HepG2 (cell line): ENCODE results near the gene GPS1. TPM values are rescaled to one million over a fixed set of nuclear protein-coding genes. Genes with fewer than 3 reads are reported as not detected.
A peak's percentile ranks its signal among the peaks of the same experiment; 100 is the strongest.

Experiments used
- ATAC-seq: fragments of 200-7000 bp; cut with Tn5 transposase; 3 replicates; pipeline ENCODE4 v1.9.1; 2020; ENCODE audit warnings: mild to moderate bottlenecking, moderate library complexity
- Bru-seq: library from RNA; stranded (reverse); fragments of 400-500 nt; gene quantifications from one replicate; lab custom pipeline; 2021; lab: Mats Ljungman, UMichigan
- BruChase-seq, 2 experiments: library from RNA; stranded (reverse); fragments of 400-500 nt; gene quantifications; one replicate each; lab custom pipeline; 2021; lab: Mats Ljungman, UMichigan
- BruUV-seq: library from RNA; stranded (reverse); fragments of 400-500 nt; replicated peaks from 2 replicates; lab custom pipeline; 2021; lab: Mats Ljungman, UMichigan
- CTCF ChIA-PET: fragments of 300-600 bp; formaldehyde crosslinking; extraction: SDS; loops from one replicate; lab custom pipeline; 2021; ENCODE audit warnings: low total read pairs, inconsistent platforms, low intra/inter-chr PET ratio; lab: Yijun Ruan, JAX
- POLR2A ChIA-PET: fragments of 350-600 bp; sonication (Branson Sonifier 250); formaldehyde crosslinking; loops from one replicate; lab custom pipeline; 2020; ENCODE audit warnings: antibody characterized with exemption, inconsistent platforms; lab: Yijun Ruan, JAX
- DNase-seq: peaks from one replicate; pipeline ENCODE4 v3.0.0-alpha.2; 2015; ENCODE audit warnings: low spot score
- FAIRE-seq: peaks from 3 replicates; lab custom pipeline; 2011; peaks lifted over from hg19 to GRCh38; lab: Jason Lieb, UNC
- H2AFZ ChIP-seq: one replicate; pipeline ENCODE4 v1.6.1; 2011; ENCODE audit warnings: low read length, inconsistent platforms
- H3K27ac ChIP-seq: fragments of 300-600 bp; 3 replicates; pipeline ENCODE4 v1.8.0; 2011; ENCODE audit warnings: mixed run types, mild to moderate bottlenecking, mixed read lengths, low read length, inconsistent platforms; ENCODE audit not compliant: insufficient read depth; ENCODE audit errors: extremely low read length
- H3K27me3 ChIP-seq, 2 experiments: fragments of 200-600 bp in 1 of 2; 2 replicates in 1 of 2; 3 replicates in 1 of 2; pipeline versions ENCODE4 v1.6.0 to v1.8.0; 2011; ENCODE audit warnings: low read length in 2 of 2, mild to moderate bottlenecking in 2 of 2, moderate library complexity in 2 of 2, inconsistent platforms in 1 of 2; ENCODE audit not compliant: insufficient read depth in 2 of 2, control insufficient read depth in 1 of 2
- H3K36me3 ChIP-seq, 2 experiments: fragments of 200-600 bp in 1 of 2; replicated peaks in 1 of 2; 2 replicates in 1 of 2; 3 replicates in 1 of 2; pipeline versions ENCODE4 v1.5.1 to v1.8.0; 2011; ENCODE audit warnings: low read length in 2 of 2, inconsistent platforms in 1 of 2; ENCODE audit not compliant: insufficient read depth in 2 of 2, control insufficient read depth in 1 of 2
- H3K4me1 ChIP-seq: 2 replicates; pipeline ENCODE4 v1.5.1; 2012; ENCODE audit warnings: low read length, inconsistent platforms; ENCODE audit not compliant: insufficient read depth
- H3K4me2 ChIP-seq: 2 replicates; pipeline ENCODE4 v1.6.0; 2011; ENCODE audit warnings: low read depth, low read length, inconsistent platforms
- H3K4me3 ChIP-seq, 3 experiments: fragments of 200-600 bp in 1 of 3; sonication (generic), shearing (Covaris generic) in 1 of 3; replicated peaks in 1 of 3; 2 replicates each; pipeline ENCODE4 v1.5.1; 2011 to 2016; ENCODE audit warnings: low read length in 3 of 3, inconsistent platforms in 2 of 3, low read depth in 2 of 3, mild to moderate bottlenecking in 2 of 3, control low read depth in 1 of 3, mixed read lengths in 1 of 3; ENCODE audit not compliant: insufficient read depth in 1 of 3
- H3K79me2 ChIP-seq: one replicate; pipeline ENCODE4 v1.6.1; 2011; ENCODE audit warnings: low read length, inconsistent platforms; ENCODE audit not compliant: insufficient read depth
- H3K9ac ChIP-seq: 2 replicates; pipeline ENCODE4 v1.6.0; 2011; ENCODE audit warnings: mild to moderate bottlenecking, low read depth, low read length, inconsistent platforms; ENCODE audit not compliant: insufficient read depth
- H3K9me3 ChIP-seq: 2 replicates; pipeline ENCODE4 v1.5.1; 2012; ENCODE audit warnings: mild to moderate bottlenecking, low read length
- H4K20me1 ChIP-seq: 2 replicates; pipeline ENCODE4 v1.6.0; 2011; ENCODE audit warnings: inconsistent platforms, mild to moderate bottlenecking, low read length, moderate library complexity; ENCODE audit not compliant: insufficient read depth
- DPF2 ChIP-seq: sonication (generic); formaldehyde crosslinking; IDR thresholded peaks from 2 replicates; pipeline ENCODE4 v1.4.0; 2020; ENCODE audit warnings: mild to moderate bottlenecking, low read depth, missing genetic modification reagents, borderline replicate concordance
- DRAP1 ChIP-seq: IDR thresholded peaks from 2 replicates; pipeline ENCODE4 v1.6.1; 2016; ENCODE audit warnings: missing genetic modification reagents, missing compliant biosample characterization
- HCFC1 ChIP-seq: fragments of 150-350 bp; IDR thresholded peaks from 2 replicates; pipeline ENCODE4 v1.6.1; 2014; ENCODE audit warnings: low read depth, low read length
- MAZ ChIP-seq, 2 experiments: sonication (generic) in 1 of 2; formaldehyde crosslinking in 1 of 2; IDR thresholded peaks; 2 replicates each; pipeline versions ENCODE4 v1.5.0 to v1.6.1; 2012 to 2020; ENCODE audit warnings: low read depth in 2 of 2, mild to moderate bottlenecking in 2 of 2, borderline replicate concordance in 1 of 2, improper control_type of control experiment in 1 of 2, low read length in 1 of 2, missing genetic modification reagents in 1 of 2, moderate library complexity in 1 of 2
- PTBP1 ChIP-seq: fragments of 200-400 bp; formaldehyde crosslinking; IDR thresholded peaks from 2 replicates; pipeline ENCODE4 v1.6.1; 2018; ENCODE audit warnings: low read length, low read depth; ENCODE audit not compliant: poor library complexity, severe bottlenecking
- SATB2 ChIP-seq: sonication (generic); formaldehyde crosslinking; IDR thresholded peaks from 2 replicates; pipeline ENCODE4 v1.5.0; 2020; ENCODE audit warnings: missing genetic modification reagents
- TFE3 ChIP-seq: IDR thresholded peaks from 2 replicates; pipeline ENCODE4 v1.6.1; 2016
- WGBS: methylation state at CpG from one replicate; pipeline ENCODE4 v1.1.6; 2017; ENCODE audit warnings: low lambda C conversion rate; 5-methylcytosine and 5-hydroxymethylcytosine counted together
- in situ Hi-C: cut with HindIII; loops from 2 replicates; pipeline ENCODE4 v1.10.0; 2017; ENCODE audit warnings: low pct_unique_long_range_greater_than_20kb; ENCODE audit not compliant: extremely low pct_ligation_motif_present
- intact Hi-C: fragments of 100-400 bp; cut with micrococcal nuclease; formaldehyde crosslinking; loops from one replicate; pipeline ENCODE4 v1.10.0; 2022; ENCODE audit not compliant: unreplicated experiment
- long read RNA-seq, 2 experiments: library from RNA in 1 of 2; library from polyadenylated mRNA in 1 of 2; stranded (forward) in 1 of 2; unstranded in 1 of 2; transcript quantifications; one replicate each; pipeline ENCODE4 v2.0.0, GENCODE V29; 2019 to 2022
- polyA minus RNA-seq, 3 experiments: library from RNA; depleted of rRNA, polyadenylated mRNA; stranded (reverse); fragments of >200 nt; gene quantifications; 2 replicates each; pipeline ENCODE4 v1.2.3, GENCODE V29; 2011; ENCODE audit warnings: low replicate concordance in 1 of 3
- polyA plus RNA-seq, 8 experiments: library from polyadenylated mRNA; depleted of rRNA in 3 of 8; stranded (reverse) in 7 of 8; unstranded in 1 of 8; fragments of >200 nt; fragmentation: Illumina TruSeq in 4 of 8; extraction: Trizol in 4 of 8; gene quantifications; 2 replicates each; pipeline versions ENCODE4 v1.2.1 to v1.2.3, GENCODE V29; 2011 to 2016; ENCODE audit warnings: low read depth in 4 of 8, missing spikeins in 1 of 8, mixed read lengths in 1 of 8; ENCODE audit not compliant: insufficient read depth in 1 of 8
- total RNA-seq, 5 experiments: library from RNA; depleted of rRNA; stranded (reverse); fragments of >200 nt; fragmentation: Illumina TruSeq; extraction: Trizol; gene quantifications; 2 replicates each; pipeline ENCODE4 v1.2.3, GENCODE V29; 2016; ENCODE audit warnings: low read depth in 1 of 5
- TF ChIP-seq, protein P1 (sequence below): IDR thresholded peaks from 2 replicates; pipeline ENCODE4 v1.6.1; 2016; ENCODE audit warnings: missing biosample characterization, missing genetic modification reagents, low read depth
- TF ChIP-seq, protein P2 (sequence below): sonication (generic); formaldehyde crosslinking; IDR thresholded peaks from 2 replicates; pipeline ENCODE4 v1.4.0; 2020; ENCODE audit warnings: missing genetic modification reagents, low read depth, mild to moderate bottlenecking, borderline replicate concordance

Gene GPS1
- total RNA-seq (2016; rRNA removed; fragmentation: Illumina TruSeq; extraction: Trizol) (106 and 124 TPM in 2 replicates), polyA plus RNA-seq (2011; rRNA removed) (128 and 161 TPM in 2 replicates), polyA minus RNA-seq (2011; rRNA and poly(A)+ RNA removed; ENCODE audit: low replicate concordance) (182 and 265 TPM in 2 replicates), Bru-seq, nascent RNA (percentile 67 among the genes with signal in this experiment), BruChase-seq, experiment 1, labeled RNA remaining after a 6-hour chase (percentile 88 among the genes with signal in this experiment), BruChase-seq, experiment 2, labeled RNA remaining after a 2-hour chase (percentile 76 among the genes with signal in this experiment)
- 87.3 and 88.2 TPM in 2 replicates for total RNA-seq (2016; cell fraction: cytosol; rRNA removed; fragmentation: Illumina TruSeq; extraction: Trizol; ENCODE audit: low read depth)
- 99.7 and 134 TPM in 2 replicates for total RNA-seq (2016; cell fraction: insoluble cytoplasmic fraction; rRNA removed; fragmentation: Illumina TruSeq; extraction: Trizol)
- total RNA-seq (2016; cell fraction: membrane; rRNA removed; fragmentation: Illumina TruSeq; extraction: Trizol), result 96.5 and 111 TPM in 2 replicates
- total RNA-seq (2016; cell fraction: nucleus; rRNA removed; fragmentation: Illumina TruSeq; extraction: Trizol), result 89.5 and 106 TPM in 2 replicates
- 107 and 157 TPM in 2 replicates for polyA plus RNA-seq (2011; cell fraction: cytosol; rRNA removed)
- 389 and 467 TPM in 2 replicates for polyA plus RNA-seq (2011; cell fraction: nucleus; rRNA removed)
- 102 and 120 TPM in 2 replicates for polyA plus RNA-seq (2012)
- 96.5 and 102 TPM in 2 replicates for polyA plus RNA-seq (2016; cell fraction: cytosol; fragmentation: Illumina TruSeq; extraction: Trizol; ENCODE audit: low read depth)
- polyA plus RNA-seq (2016; cell fraction: insoluble cytoplasmic fraction; fragmentation: Illumina TruSeq; extraction: Trizol; ENCODE audit: low read depth), result 120 and 146 TPM in 2 replicates
- polyA plus RNA-seq (2016; cell fraction: membrane; fragmentation: Illumina TruSeq; extraction: Trizol; ENCODE audit: low read depth), result 103 and 104 TPM in 2 replicates
- 225 and 229 TPM in 2 replicates for polyA plus RNA-seq (2016; cell fraction: nucleus; fragmentation: Illumina TruSeq; extraction: Trizol; ENCODE audit: insufficient read depth, low read depth)
- 76.6 and 80.3 TPM in 2 replicates for polyA minus RNA-seq (2011; cell fraction: cytosol; rRNA and poly(A)+ RNA removed)
- 60.2 and 61.0 TPM in 2 replicates for polyA minus RNA-seq (2011; cell fraction: nucleus; rRNA and poly(A)+ RNA removed)
- long read RNA-seq, experiment 1, transcript GPS1-226 (13 exons, 1,839 nt), result minor isoform, 30 of 396 reads
- long read RNA-seq, experiment 1, transcript GPS1-208 (13 exons, 1,874 nt), result major isoform, 193 of 396 reads
- long read RNA-seq, experiment 1, transcript GPS1-201 (13 exons, 1,842 nt), result minor isoform, 30 of 396 reads
- long read RNA-seq, experiment 1, transcript GPS1-204 (13 exons, 2,276 nt), result minor isoform, 6 of 396 reads
- long read RNA-seq, experiment 1, partial matches to known transcripts, result 66 of 396 reads
- long read RNA-seq, experiment 1, other reads (novel, unspliced or antisense), result 64 of 396 reads
- long read RNA-seq, experiment 2, transcript GPS1-226 (13 exons, 1,839 nt), result minor isoform, 20 of 305 reads
- long read RNA-seq, experiment 2, transcript GPS1-201 (13 exons, 1,842 nt), result minor isoform, 23 of 305 reads
- long read RNA-seq, experiment 2, transcript GPS1-208 (13 exons, 1,874 nt), result major isoform, 87 of 305 reads
- long read RNA-seq, experiment 2, transcript GPS1-204 (13 exons, 2,276 nt), result minor isoform, 13 of 305 reads
- long read RNA-seq, experiment 2, partial matches to known transcripts, result 100 of 305 reads
- long read RNA-seq, experiment 2, other reads (novel, unspliced or antisense), result 52 of 305 reads

DNA sequence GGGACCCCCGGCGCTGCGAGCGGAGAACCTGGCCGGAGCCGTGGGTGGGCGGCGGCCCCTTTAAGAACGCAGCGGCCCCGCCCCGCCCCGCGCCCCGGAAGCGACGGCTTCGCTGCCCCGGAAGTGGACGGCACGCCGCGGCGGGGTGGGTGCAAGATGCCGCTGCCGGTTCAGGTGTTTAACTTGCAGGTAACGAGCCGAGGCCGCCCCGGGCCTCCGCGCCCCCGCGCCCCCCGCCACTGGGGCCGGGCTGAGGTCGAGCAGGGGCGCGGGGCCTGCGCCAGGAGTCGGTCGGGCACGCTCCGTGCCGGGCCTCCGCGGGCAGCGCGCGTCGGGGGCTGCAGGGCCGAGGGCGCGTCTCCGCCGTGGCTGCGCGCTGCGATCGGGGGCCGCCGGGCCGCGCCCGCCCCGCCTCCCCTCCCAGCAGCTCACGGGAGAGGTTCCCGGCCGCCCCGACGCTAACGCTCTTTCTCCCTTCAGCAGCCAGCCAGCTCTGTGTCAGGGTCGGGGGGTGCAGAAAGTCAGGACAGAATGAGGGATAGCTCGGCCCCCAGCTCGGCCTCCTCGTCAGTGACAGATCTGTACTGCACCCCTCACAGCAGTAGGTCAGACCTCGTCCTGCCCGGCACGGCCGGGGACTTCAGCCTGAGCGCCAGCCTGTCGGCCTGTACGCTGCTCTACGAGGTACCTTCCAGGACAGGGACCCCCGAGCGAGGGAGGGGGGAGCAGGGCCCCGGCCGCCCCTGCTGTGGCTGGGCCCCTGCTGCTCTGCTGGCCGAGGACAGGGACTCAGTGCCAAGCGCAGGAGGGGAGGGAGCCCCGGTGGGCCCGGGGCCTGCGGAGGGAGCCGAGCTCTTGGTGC is at the start of gene GPS1, which contains the start of gene RFNG:
Gene GPS1, plus strand, starts transcription at position 123 of the 862 bp plus-strand sequence. Its CDS starts 34 bp downstream, at position 157.
Gene RFNG, minus strand, starts transcription at position 36 of the 862 bp plus-strand sequence. CDS start 45 bp downstream, outside the sequence.
- DNase-seq (peak; percentile 60), FAIRE-seq (no peak), ATAC-seq (peak; percentile 49)
- Histone ChIP-seq H3K9ac (peak within 1 kb of the TSS; percentile 94), H3K36me3 (peaks cover 22 to 51% of the 10 kb centered on the region in 2 experiments), H3K4me1 (peaks cover 50% of the 10 kb centered on the region), H3K4me3 (peak within 1 kb of the TSS; percentile 76 to 99 (median 95)), H4K20me1 (no peaks in the 10 kb centered on the region; the same call in 1 of the 2 replicates), H2AFZ (no peak within 1 kb of the TSS), H3K79me2 (peaks cover 37% of the 10 kb centered on the region), H3K9me3 (no peaks in the 10 kb centered on the region), H3K4me2 (peak within 1 kb of the TSS; percentile 100), H3K27ac (peak within 1 kb of the TSS; percentile 71), H3K27me3 (no peaks in the 10 kb centered on the region; a peak in 2 of 5 replicates)
- ChIA-PET CTCF (no interaction called here), POLR2A (interaction anchor here (0.7 to 3.4 kb wide), 4 partner anchors 8 to 323 kb away, joined by 3 to 33 read pairs (median 3); partner anchors contain the start of gene DCXR)
- 0% methylated on average over 8 of the region's 94 CpGs for WGBS
- BruUV-seq, result TSS peak; percentile 62
- in situ Hi-C loops, result no loop called here
- intact Hi-C loops, result loop anchor here (1.0 to 5.0 kb wide), 2 partner anchors 15 to 45 kb away; partner anchors contain the start of genes DCXR and FASN
- TF ChIP-seq SATB2 (CRISPR knock-in tag) (no peak), PTBP1 (no peak), HCFC1 (peak; percentile 58; the same call in 1 of the 2 replicates), DRAP1 (CRISPR knock-in tag) (peak; percentile 67; the same call in 1 of the 2 replicates), DPF2 (CRISPR knock-in tag) (no peak), TFE3 (no peak), MAZ (IDR thresholded peaks at IDR 0.05; ENCODE audit: borderline replicate concordance, low read depth, low read length) (peak; percentile 84), MAZ (CRISPR knock-in tag; IDR thresholded peaks at IDR 0.05; ENCODE audit: low read depth) (peak; percentile 82)
- TF ChIP-seq, protein P1, sequence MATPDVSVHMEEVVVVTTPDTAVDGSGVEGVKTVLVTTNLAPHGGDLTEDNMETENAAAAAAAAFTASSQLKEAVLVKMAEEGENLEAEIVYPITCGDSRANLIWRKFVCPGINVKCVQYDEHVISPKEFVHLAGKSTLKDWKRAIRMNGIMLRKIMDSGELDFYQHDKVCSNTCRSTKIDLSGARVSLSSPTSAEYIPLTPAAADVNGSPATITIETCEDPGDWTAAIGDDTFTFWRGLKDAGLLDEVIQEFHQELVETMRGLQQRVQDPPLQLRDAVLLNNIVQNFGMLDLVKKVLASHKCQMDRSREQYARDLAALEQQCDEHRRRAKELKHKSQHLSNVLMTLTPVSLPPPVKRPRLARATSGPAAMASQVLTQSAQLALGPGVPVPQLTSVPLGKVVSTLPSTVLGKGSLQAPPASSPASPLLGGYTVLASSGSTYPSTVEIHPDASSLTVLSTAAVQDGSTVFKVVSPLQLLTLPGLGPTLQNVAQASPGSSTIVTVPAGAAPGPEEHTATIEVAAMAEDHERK (CRISPR knock-in tag), result peak; percentile 75
- TF ChIP-seq, protein P2, sequence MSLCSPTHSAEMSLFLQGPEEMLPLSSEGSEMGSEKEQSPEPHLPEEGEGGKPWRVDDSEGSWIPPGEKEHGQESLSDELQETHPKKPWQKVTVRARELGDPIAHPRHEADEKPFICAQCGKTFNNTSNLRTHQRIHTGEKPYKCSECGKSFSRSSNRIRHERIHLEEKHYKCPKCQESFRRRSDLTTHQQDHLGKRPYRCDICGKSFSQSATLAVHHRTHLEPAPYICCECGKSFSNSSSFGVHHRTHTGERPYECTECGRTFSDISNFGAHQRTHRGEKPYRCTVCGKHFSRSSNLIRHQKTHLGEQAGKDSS (CRISPR knock-in tag), result peak; percentile 22; the same call in 1 of the 2 replicates
